Mesendoderm (in vitro differentiated cells): ENCODE data around the gene TMEM9.
A peak's percentile ranks its signal among the peaks of the same experiment; 100 is the strongest.

Experiments used
- DNase-seq: peaks from one replicate; pipeline ENCODE4 v3.0.0; 2013
- H2AK5ac ChIP-seq: 2 replicates; pipeline ENCODE4 v1.6.1; 2013; ENCODE audit warnings: low read length, inconsistent platforms
- H2BK120ac ChIP-seq: 2 replicates; pipeline ENCODE4 v1.6.1; 2013; ENCODE audit warnings: low read depth, mild to moderate bottlenecking, low read length, moderate library complexity, mixed read lengths
- H2BK15ac ChIP-seq: replicated peaks from 2 replicates; pipeline ENCODE4 v1.6.1; 2013; ENCODE audit warnings: low read depth, mild to moderate bottlenecking, moderate library complexity
- H2BK5ac ChIP-seq: 2 replicates; pipeline ENCODE4 v1.6.1; 2013; ENCODE audit warnings: low read length, inconsistent platforms
- H3K18ac ChIP-seq: 2 replicates; pipeline ENCODE4 v1.6.1; 2013; ENCODE audit warnings: mild to moderate bottlenecking, low read length, mixed read lengths
- H3K23ac ChIP-seq: one replicate; pipeline ENCODE4 v1.6.1; 2013; ENCODE audit warnings: low read length
- H3K27ac ChIP-seq: 2 replicates; pipeline ENCODE4 v1.5.1; 2013; ENCODE audit warnings: low read depth, mild to moderate bottlenecking, inconsistent platforms, low read length, moderate library complexity
- H3K27me3 ChIP-seq: 2 replicates; pipeline ENCODE4 v1.6.1; 2013; ENCODE audit warnings: low read length, control low read depth, mild to moderate bottlenecking, inconsistent platforms; ENCODE audit not compliant: insufficient read depth, poor library complexity
- H3K36me3 ChIP-seq: 2 replicates; pipeline ENCODE4 v1.6.1; 2013; ENCODE audit warnings: low read length, inconsistent platforms; ENCODE audit not compliant: control insufficient read depth, insufficient read depth
- H3K4ac ChIP-seq: one replicate; pipeline ENCODE4 v1.6.1; 2013; ENCODE audit warnings: low read depth, mild to moderate bottlenecking, low read length, moderate library complexity
- H3K4me1 ChIP-seq: 2 replicates; pipeline ENCODE4 v1.6.1; 2013; ENCODE audit warnings: low read depth, low read length, inconsistent platforms; ENCODE audit not compliant: control insufficient read depth
- H3K4me2 ChIP-seq: 2 replicates; pipeline ENCODE4 v1.6.1; 2013; ENCODE audit warnings: low read length
- H3K4me3 ChIP-seq: 2 replicates; pipeline ENCODE4 v1.5.1; 2013; ENCODE audit warnings: mild to moderate bottlenecking, low read length
- H3K56ac ChIP-seq: one replicate; pipeline ENCODE4 v1.6.1; 2013; ENCODE audit warnings: low read length
- H3K79me1 ChIP-seq: 2 replicates; pipeline ENCODE4 v1.6.1; 2013; ENCODE audit warnings: low read length, inconsistent platforms
- H3K79me2 ChIP-seq: 2 replicates; pipeline ENCODE4 v1.6.1; 2013; ENCODE audit warnings: mild to moderate bottlenecking, low read length; ENCODE audit not compliant: control insufficient read depth, insufficient read depth
- H3K9ac ChIP-seq: 2 replicates; pipeline ENCODE4 v1.6.1; 2013; ENCODE audit warnings: low read length, inconsistent platforms
- H4K5ac ChIP-seq: one replicate; pipeline ENCODE4 v1.6.1; 2013; ENCODE audit warnings: low read length
- H4K8ac ChIP-seq: one replicate; pipeline ENCODE4 v1.6.1; 2013; ENCODE audit warnings: low read depth, mild to moderate bottlenecking, control low read depth, low read length, moderate library complexity
- WGBS: extraction: QIAGEN DNeasy Blood & Tissue Kit; methylation state at CpG from one replicate; pipeline ENCODE4 v1.1.7; 2013; ENCODE audit warnings: low lambda C conversion rate, missing lambda C conversion rate; ENCODE audit not compliant: insufficient coverage; ENCODE audit errors: extremely low coverage; 5-methylcytosine and 5-hydroxymethylcytosine counted together

TMEM9 gene

GRCh38 chr1:201190624-201191051 lies 36.4 kb upstream of the TMEM9 start, which contains the start of gene IGFN1:
Gene IGFN1 (plus strand): TSS chr1:201190824. CDS start chr1:201193294, 2,470 bp downstream.
- Histone ChIP-seq H3K4ac (no peak within 1 kb of the TSS), H3K9ac (no peak within 1 kb of the TSS), H2BK5ac (no peak within 1 kb of the TSS), H2BK15ac (no peak within 1 kb of the TSS), H3K18ac (no peak within 1 kb of the TSS), H3K4me2 (no peak within 1 kb of the TSS), H2BK120ac (no peak within 1 kb of the TSS), H4K8ac (no peak within 1 kb of the TSS), H3K56ac (no peak within 1 kb of the TSS), H2AK5ac (no peak within 1 kb of the TSS), H4K5ac (no peak within 1 kb of the TSS), H3K23ac (no peak within 1 kb of the TSS), H3K27me3 (no peaks in the 10 kb centered on the region), H3K27ac (no peak within 1 kb of the TSS), H3K79me2 (no peaks in the 10 kb centered on the region), H3K79me1 (no peaks in the 10 kb centered on the region), H3K36me3 (no peaks in the 10 kb centered on the region), H3K4me1 (no peaks in the 10 kb centered on the region), H3K4me3 (no peak within 1 kb of the TSS)
- DNase-seq = peak; percentile 58
- no CpG with 5 or more reads among the region's 9 CpGs for WGBS

GRCh38 chr1:201190005-201190404 lies 35.7 kb upstream of the TMEM9 start:
- Histone ChIP-seq H3K79me1 (no peaks in the 10 kb centered on the region), H2BK15ac (no peak overlapping the region), H3K4me1 (no peaks in the 10 kb centered on the region), H3K79me2 (no peaks in the 10 kb centered on the region), H3K36me3 (no peaks in the 10 kb centered on the region), H3K27me3 (no peaks in the 10 kb centered on the region), H3K4me3 (no peak overlapping the region), H2AK5ac (no peak overlapping the region), H3K18ac (no peak overlapping the region), H4K8ac (no peak overlapping the region), H4K5ac (no peak overlapping the region), H2BK120ac (no peak overlapping the region), H3K23ac (no peak overlapping the region), H2BK5ac (no peak overlapping the region), H3K56ac (no peak overlapping the region), H3K4ac (no peak overlapping the region), H3K4me2 (no peak overlapping the region), H3K27ac (no peak overlapping the region), H3K9ac (no peak overlapping the region)
- DNase-seq = no peak
- no CpG with 5 or more reads among the region's 6 CpGs for WGBS

GRCh38 chr1:201189085-201189484 lies 34.8 kb upstream of the TMEM9 start:
- no peak overlapping the region for H3K56ac ChIP-seq
- H3K79me2 ChIP-seq = no peaks in the 10 kb centered on the region
- H3K27me3 ChIP-seq = no peaks in the 10 kb centered on the region
- H3K18ac ChIP-seq = no peak overlapping the region
- no peak overlapping the region for H2BK120ac ChIP-seq
- no peak overlapping the region for H3K4me2 ChIP-seq
- no CpG with 5 or more reads among the region's 2 CpGs for WGBS
- H4K5ac ChIP-seq = no peak overlapping the region
- no peaks in the 10 kb centered on the region for H3K36me3 ChIP-seq
- no peak overlapping the region for H2BK15ac ChIP-seq
- H3K9ac ChIP-seq = no peak overlapping the region
- H3K79me1 ChIP-seq = no peaks in the 10 kb centered on the region
- H3K4me1 ChIP-seq = no peaks in the 10 kb centered on the region
- no peak overlapping the region for H3K4me3 ChIP-seq
- DNase-seq = no peak
- no peak overlapping the region for H3K27ac ChIP-seq
- H2AK5ac ChIP-seq = no peak overlapping the region
- H4K8ac ChIP-seq = no peak overlapping the region
- no peak overlapping the region for H2BK5ac ChIP-seq
- no peak overlapping the region for H3K23ac ChIP-seq
- H3K4ac ChIP-seq = no peak overlapping the region

- Histone ChIP-seq H3K27ac (no peak overlapping the region), H4K5ac (no peak overlapping the region), H3K56ac (no peak overlapping the region), H2AK5ac (no peak overlapping the region), H2BK120ac (no peak overlapping the region), H3K4me1 (no peaks in the 10 kb centered on the region), H3K79me2 (no peaks in the 10 kb centered on the region), H3K4me2 (no peak overlapping the region), H4K8ac (no peak overlapping the region), H3K9ac (no peak overlapping the region), H3K23ac (no peak overlapping the region), H3K79me1 (no peaks in the 10 kb centered on the region), H3K4ac (no peak overlapping the region), H3K27me3 (no peaks in the 10 kb centered on the region), H2BK15ac (no peak overlapping the region), H3K36me3 (no peaks in the 10 kb centered on the region), H3K18ac (no peak overlapping the region), H3K4me3 (no peak overlapping the region), H2BK5ac (no peak overlapping the region)
- WGBS = no CpG with 5 or more reads among the region's 3 CpGs
- DNase-seq = no peak
These were observed 31.9 kb upstream of the TMEM9 start for GRCh38 chr1:201186192-201186591.

GRCh38 chr1:201185527-201186128 lies 31.4 kb upstream of the TMEM9 start:
- H3K4me3 ChIP-seq = no peak overlapping the region
- no peak overlapping the region for H3K23ac ChIP-seq
- H2BK120ac ChIP-seq = no peak overlapping the region
- no peaks in the 10 kb centered on the region for H3K27me3 ChIP-seq
- no peak overlapping the region for H3K9ac ChIP-seq
- H3K4me2 ChIP-seq = no peak overlapping the region
- no peaks in the 10 kb centered on the region for H3K4me1 ChIP-seq
- no peaks in the 10 kb centered on the region for H3K79me2 ChIP-seq
- no peak for DNase-seq
- H3K4ac ChIP-seq = no peak overlapping the region
- no peaks in the 10 kb centered on the region for H3K79me1 ChIP-seq
- H2BK15ac ChIP-seq = no peak overlapping the region
- H3K27ac ChIP-seq = no peak overlapping the region
- H2AK5ac ChIP-seq = no peak overlapping the region
- H2BK5ac ChIP-seq = no peak overlapping the region
- WGBS = no CpG with 5 or more reads among the region's 5 CpGs
- H4K8ac ChIP-seq = no peak overlapping the region
- H4K5ac ChIP-seq = no peak overlapping the region
- H3K36me3 ChIP-seq = no peaks in the 10 kb centered on the region
- H3K56ac ChIP-seq = no peak overlapping the region
- no peak overlapping the region for H3K18ac ChIP-seq

- Histone ChIP-seq H3K18ac (no peak overlapping the region), H3K4me1 (no peaks in the 10 kb centered on the region), H3K36me3 (no peaks in the 10 kb centered on the region), H4K5ac (no peak overlapping the region), H3K79me1 (no peaks in the 10 kb centered on the region), H3K4me2 (no peak overlapping the region), H3K56ac (no peak overlapping the region), H3K4me3 (no peak overlapping the region), H3K79me2 (no peaks in the 10 kb centered on the region), H3K27me3 (no peaks in the 10 kb centered on the region), H3K9ac (no peak overlapping the region), H3K23ac (no peak overlapping the region), H3K4ac (no peak overlapping the region), H3K27ac (no peak overlapping the region), H2AK5ac (no peak overlapping the region), H2BK15ac (no peak overlapping the region), H4K8ac (no peak overlapping the region), H2BK5ac (no peak overlapping the region), H2BK120ac (no peak overlapping the region)
- WGBS = no CpG with 5 or more reads among the region's 3 CpGs
- DNase-seq = no peak
These were observed 30.8 kb upstream of the TMEM9 start for GRCh38 chr1:201185123-201185453.
